Kidney (tissue), 14 donors: ENCODE data around the gene ERGIC1. TPM values are rescaled to one million over a fixed set of nuclear protein-coding genes. Genes with fewer than 3 reads are reported as not detected.

Experiments used
- DNase-seq, 5 donors: peaks; one replicate each; pipeline ENCODE4 v3.0.0-alpha.2; 2013 to 2020
- FAIRE-seq: peaks from 2 replicates; lab custom pipeline; 2012; peaks lifted over from hg19 to GRCh38; lab: Jason Lieb, UNC
- H3K27ac ChIP-seq, 2 donors: one replicate each; pipeline ENCODE4 v1.7.0; 2013; ENCODE audit warnings: low read depth in 2 of 2, low read length in 2 of 2, inconsistent platforms in 1 of 2
- H3K27me3 ChIP-seq: one replicate; pipeline ENCODE4 v1.7.1; 2013; ENCODE audit warnings: low read length, inconsistent platforms; ENCODE audit not compliant: control insufficient read depth, insufficient read depth
- H3K36me3 ChIP-seq, 3 donors: one replicate each; pipeline versions ENCODE4 v1.7.0 to v1.7.1; 2013; ENCODE audit warnings: low read length in 3 of 3, control low read depth in 1 of 3, inconsistent platforms in 1 of 3; ENCODE audit not compliant: insufficient read depth in 3 of 3, control insufficient read depth in 2 of 3
- H3K4me1 ChIP-seq, 3 donors: one replicate each; pipeline versions ENCODE4 v1.7.0 to v1.7.1; 2013; ENCODE audit warnings: low read length in 3 of 3, inconsistent platforms in 1 of 3, low read depth in 1 of 3; ENCODE audit not compliant: control insufficient read depth in 2 of 3, insufficient read depth in 2 of 3
- H3K4me3 ChIP-seq, 3 donors: one replicate each; pipeline versions ENCODE4 v1.7.0 to v1.8.1; 2013; ENCODE audit warnings: low read length in 3 of 3, control low read depth in 1 of 3, inconsistent platforms in 1 of 3
- H3K9ac ChIP-seq, 3 donors: one replicate each; pipeline versions ENCODE4 v1.7.0 to v1.7.1; 2013; ENCODE audit warnings: low read length in 3 of 3, control low read depth in 1 of 3, inconsistent platforms in 1 of 3
- H3K9me3 ChIP-seq, 3 donors: one replicate each; pipeline versions ENCODE4 v1.7.0 to v1.7.1; 2013; ENCODE audit warnings: low read length in 3 of 3, control low read depth in 1 of 3, inconsistent platforms in 1 of 3; ENCODE audit not compliant: control insufficient read depth in 2 of 3, insufficient read depth in 1 of 3
- intact Hi-C: fragments of 100-400 bp; cut with DNase I; formaldehyde crosslinking; loops from one replicate; pipeline ENCODE4 v1.11.1; 2022
- polyA plus RNA-seq: library from polyadenylated mRNA; stranded (reverse); fragments of 350-450 nt; fragmentation: Illumina TruSeq; extraction: RNeasy Lipid Tissue Mini Kit (QIAGEN cat#74804); gene quantifications from one replicate; pipeline ENCODE4 v1.2.3, GENCODE V29; 2014; ENCODE audit warnings: low read depth, low replicate concordance; ENCODE audit not compliant: insufficient read depth
- total RNA-seq: library from RNA; stranded (reverse); fragmentation: NEBNext Ultra II Directional; extraction: Animal tissue kit (Norgen Biotek cat#: 25700); gene quantifications from one replicate; pipeline ENCODE4 v1.2.1, GENCODE V29; 2021
- TF ChIP-seq, protein P1 (sequence below): IDR thresholded peaks from 3 replicates; pipeline ENCODE4 v1.5.1; 2012; ENCODE audit warnings: mild to moderate bottlenecking, moderate library complexity, borderline replicate concordance; ENCODE audit not compliant: insufficient read depth; ENCODE audit errors: extremely low read depth
- donor health status: control.
- donor health status: control.
- donor health status: control.
- donor health status: control.
- donor health status: control.
- donor health status: DM: yes; HTN: yes; CAD: no.
- donor health status: Normal renal cell carcinoma (clear cell type).

Gene ERGIC1
- total and polyA plus RNA-seq, 2 donors from 2014 or later = 88.0 to 183 TPM

- Histone ChIP-seq H3K36me3 (peaks cover 0 to 12% (median 8%) of the 10 kb centered on the region in 3 donors), H3K9me3 (no peaks in the 10 kb centered on the region), H3K27ac (no peak overlapping the region), H3K4me3 (no peak overlapping the region), H3K27me3 (no peaks in the 10 kb centered on the region), H3K4me1 (peaks cover 0 to 4% (median 0%) of the 10 kb centered on the region in 3 donors), H3K9ac (no peak overlapping the region)
- DNase-seq = peak in 1 of 5 donors; percentile 19
- intact Hi-C loops = loop anchor here (10.0 kb wide), 1 partner anchor 470 kb away; no protein-coding TSS in a partner anchor
- TF ChIP-seq, protein P1, sequence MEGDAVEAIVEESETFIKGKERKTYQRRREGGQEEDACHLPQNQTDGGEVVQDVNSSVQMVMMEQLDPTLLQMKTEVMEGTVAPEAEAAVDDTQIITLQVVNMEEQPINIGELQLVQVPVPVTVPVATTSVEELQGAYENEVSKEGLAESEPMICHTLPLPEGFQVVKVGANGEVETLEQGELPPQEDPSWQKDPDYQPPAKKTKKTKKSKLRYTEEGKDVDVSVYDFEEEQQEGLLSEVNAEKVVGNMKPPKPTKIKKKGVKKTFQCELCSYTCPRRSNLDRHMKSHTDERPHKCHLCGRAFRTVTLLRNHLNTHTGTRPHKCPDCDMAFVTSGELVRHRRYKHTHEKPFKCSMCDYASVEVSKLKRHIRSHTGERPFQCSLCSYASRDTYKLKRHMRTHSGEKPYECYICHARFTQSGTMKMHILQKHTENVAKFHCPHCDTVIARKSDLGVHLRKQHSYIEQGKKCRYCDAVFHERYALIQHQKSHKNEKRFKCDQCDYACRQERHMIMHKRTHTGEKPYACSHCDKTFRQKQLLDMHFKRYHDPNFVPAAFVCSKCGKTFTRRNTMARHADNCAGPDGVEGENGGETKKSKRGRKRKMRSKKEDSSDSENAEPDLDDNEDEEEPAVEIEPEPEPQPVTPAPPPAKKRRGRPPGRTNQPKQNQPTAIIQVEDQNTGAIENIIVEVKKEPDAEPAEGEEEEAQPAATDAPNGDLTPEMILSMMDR = no peak
- FAIRE-seq = no peak
Observed at GRCh38 chr5:172945151-172945550, 111.1 kb downstream of the ERGIC1 start.

DNA sequence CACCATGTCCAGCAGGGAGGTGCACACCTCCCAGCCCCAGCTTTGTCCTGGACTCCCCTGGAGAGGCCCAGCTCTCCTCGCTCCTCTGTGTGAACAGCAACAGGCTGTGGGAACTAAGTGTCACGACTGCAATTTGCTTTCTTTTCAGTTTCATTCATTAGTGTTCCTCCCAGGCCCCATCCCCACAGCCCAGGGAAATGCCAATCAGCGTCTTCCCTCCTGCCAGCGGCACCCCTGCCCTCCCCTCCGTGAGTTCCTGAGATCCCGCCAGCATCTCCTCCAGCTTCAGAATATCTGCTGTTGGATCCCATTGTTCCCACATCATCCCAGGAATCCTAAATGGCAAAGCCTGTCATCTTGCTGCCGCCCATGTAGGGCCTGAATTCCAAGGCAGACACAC is 112.1 kb downstream of the ERGIC1 start:
- intact Hi-C loops = loop anchor here (10.0 kb wide), 1 partner anchor 471 kb away; no protein-coding TSS in a partner anchor
- no peak for FAIRE-seq
- Histone ChIP-seq H3K27ac (no peak overlapping the region), H3K36me3 (peaks cover 0 to 13% (median 9%) of the 10 kb centered on the region in 3 donors), H3K27me3 (no peaks in the 10 kb centered on the region), H3K9ac (no peak overlapping the region), H3K4me1 (peaks cover 0 to 4% (median 0%) of the 10 kb centered on the region in 3 donors), H3K9me3 (no peaks in the 10 kb centered on the region), H3K4me3 (no peak overlapping the region)
- DNase-seq = no peak
- TF ChIP-seq, protein P1 = no peak

DNA sequence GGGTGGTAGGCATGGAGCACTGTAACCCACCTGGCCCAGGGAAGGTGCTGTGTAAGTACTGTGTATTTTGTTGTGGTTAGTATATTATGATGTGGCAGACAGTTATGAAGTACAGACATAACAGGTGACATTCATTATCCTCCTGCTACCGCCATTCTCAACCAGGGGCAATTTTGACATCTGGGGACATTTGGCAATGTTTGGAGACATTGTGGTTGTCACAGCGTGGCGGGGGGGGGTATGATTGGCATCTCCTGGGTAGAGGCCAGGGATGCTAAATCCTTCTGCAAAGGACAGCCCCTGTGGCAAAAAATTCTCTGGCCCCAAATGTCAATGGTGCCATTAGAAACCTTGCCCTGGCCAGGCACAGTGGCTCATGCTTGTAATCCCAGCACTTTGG is 115.4 kb downstream of the ERGIC1 start:
- no peak overlapping the region for H3K27ac ChIP-seq
- H3K9ac ChIP-seq = no peak overlapping the region
- TF ChIP-seq, protein P1 = no peak
- no peak for FAIRE-seq
- DNase-seq = no peak
- H3K4me3 ChIP-seq = no peak overlapping the region
- no peaks in the 10 kb centered on the region for H3K4me1 ChIP-seq
- no peaks in the 10 kb centered on the region for H3K9me3 ChIP-seq
- intact Hi-C loops = loop anchor here (10.0 kb wide), 1 partner anchor 475 kb away; no protein-coding TSS in a partner anchor
- no peaks in the 10 kb centered on the region for H3K27me3 ChIP-seq
- peaks cover 0 to 13% (median 5%) of the 10 kb centered on the region in 3 donors for H3K36me3 ChIP-seq
